Measurements from ENCODE around the gene COPS7B.
A peak's percentile ranks its signal among the peaks of the same experiment; 100 is the strongest.

The COPS7B gene

GRCh38 chr2:231785413-231785812, 832 bp upstream of the COPS7B start:
- peak overlapping the region; percentile 94 for H2AFZ ChIP-seq (ENCODE audit: low read depth, low read length)
- no peak for ATAC-seq (ENCODE audit: insufficient read depth, low read depth)
- no peak for DNase-seq
- H4K20me1 ChIP-seq (ENCODE audit: insufficient read depth, low read length): peaks cover 29% of the 10 kb centered on the region
- H3K4me1 ChIP-seq (ENCODE audit: insufficient read depth, low read length): peaks cover 62% of the 10 kb centered on the region
- no peaks in the 10 kb centered on the region for H3K27me3 ChIP-seq (ENCODE audit: insufficient read depth, low read length, poor library complexity)
- TF ChIP-seq EZH2 (IDR thresholded peaks at IDR 0.05; ENCODE audit: borderline replicate concordance, low read depth, low read length, severe bottlenecking): no peak
- TF ChIP-seq, protein P1, sequence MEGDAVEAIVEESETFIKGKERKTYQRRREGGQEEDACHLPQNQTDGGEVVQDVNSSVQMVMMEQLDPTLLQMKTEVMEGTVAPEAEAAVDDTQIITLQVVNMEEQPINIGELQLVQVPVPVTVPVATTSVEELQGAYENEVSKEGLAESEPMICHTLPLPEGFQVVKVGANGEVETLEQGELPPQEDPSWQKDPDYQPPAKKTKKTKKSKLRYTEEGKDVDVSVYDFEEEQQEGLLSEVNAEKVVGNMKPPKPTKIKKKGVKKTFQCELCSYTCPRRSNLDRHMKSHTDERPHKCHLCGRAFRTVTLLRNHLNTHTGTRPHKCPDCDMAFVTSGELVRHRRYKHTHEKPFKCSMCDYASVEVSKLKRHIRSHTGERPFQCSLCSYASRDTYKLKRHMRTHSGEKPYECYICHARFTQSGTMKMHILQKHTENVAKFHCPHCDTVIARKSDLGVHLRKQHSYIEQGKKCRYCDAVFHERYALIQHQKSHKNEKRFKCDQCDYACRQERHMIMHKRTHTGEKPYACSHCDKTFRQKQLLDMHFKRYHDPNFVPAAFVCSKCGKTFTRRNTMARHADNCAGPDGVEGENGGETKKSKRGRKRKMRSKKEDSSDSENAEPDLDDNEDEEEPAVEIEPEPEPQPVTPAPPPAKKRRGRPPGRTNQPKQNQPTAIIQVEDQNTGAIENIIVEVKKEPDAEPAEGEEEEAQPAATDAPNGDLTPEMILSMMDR (IDR thresholded peaks at IDR 0.05; ENCODE audit: borderline replicate concordance, extremely low read depth, low read length, poor library complexity, severe bottlenecking): no peak
- no peaks in the 10 kb centered on the region for H3K9me3 ChIP-seq (ENCODE audit: insufficient read depth, low read length, severe bottlenecking)
- peaks cover 23% of the 10 kb centered on the region for H3K36me3 ChIP-seq (ENCODE audit: insufficient read depth, low read length)
- H3K27ac ChIP-seq (ENCODE audit: low read length): peak overlapping the region; percentile 85
- H3K9ac ChIP-seq (ENCODE audit: low read depth, low read length): peak overlapping the region; percentile 70
- peak overlapping the region in 1 of 2 experiments; percentile 92; a peak in 2 of 4 replicates for H3K4me3 ChIP-seq (ENCODE audit: low read depth in 1 of 2, low read length in 2 of 2)
- peak overlapping the region; percentile 86 for H3K4me2 ChIP-seq (ENCODE audit: insufficient read depth, low read length)
- peaks cover 91% of the 10 kb centered on the region for H3K79me2 ChIP-seq (ENCODE audit: insufficient read depth, low read length)

- ATAC-seq (ENCODE audit: insufficient read depth, low read depth) (no peak), DNase-seq (no peak)
- Histone ChIP-seq H4K20me1 (ENCODE audit: insufficient read depth, low read length) (peaks cover 29% of the 10 kb centered on the region), H3K27me3 (ENCODE audit: insufficient read depth, low read length, poor library complexity) (no peaks in the 10 kb centered on the region), H3K36me3 (ENCODE audit: insufficient read depth, low read length) (peaks cover 24% of the 10 kb centered on the region), H3K4me2 (ENCODE audit: insufficient read depth, low read length) (peak overlapping the region; percentile 86), H3K4me3 (ENCODE audit: low read depth in 1 of 2, low read length in 2 of 2) (peak overlapping the region in 1 of 2 experiments; percentile 92; a peak in 2 of 4 replicates), H3K27ac (ENCODE audit: low read length) (peak overlapping the region; percentile 85), H3K79me2 (ENCODE audit: insufficient read depth, low read length) (peaks cover 89% of the 10 kb centered on the region), H2AFZ (ENCODE audit: low read depth, low read length) (peak overlapping the region; percentile 94), H3K4me1 (ENCODE audit: insufficient read depth, low read length) (peaks cover 61% of the 10 kb centered on the region), H3K9me3 (ENCODE audit: insufficient read depth, low read length, severe bottlenecking) (no peaks in the 10 kb centered on the region), H3K9ac (ENCODE audit: low read depth, low read length) (peak overlapping the region; percentile 70)
- TF ChIP-seq, protein P1 (IDR thresholded peaks at IDR 0.05; ENCODE audit: borderline replicate concordance, extremely low read depth, low read length, poor library complexity, severe bottlenecking): no peak
- no peak for TF ChIP-seq EZH2 (IDR thresholded peaks at IDR 0.05; ENCODE audit: borderline replicate concordance, low read depth, low read length, severe bottlenecking)
These were observed 446 bp upstream of the COPS7B start for GRCh38 chr2:231785822-231786176.

- DNase-seq (no peak), ATAC-seq (ENCODE audit: insufficient read depth, low read depth) (no peak)
- peak overlapping the region; percentile 69 to 92 for H3K4me3 ChIP-seq (ENCODE audit: low read depth in 1 of 2, low read length in 2 of 2)
- H3K4me1 ChIP-seq (ENCODE audit: insufficient read depth, low read length): peaks cover 60% of the 10 kb centered on the region
- H3K79me2 ChIP-seq (ENCODE audit: insufficient read depth, low read length): peaks cover 94% of the 10 kb centered on the region
- no peaks in the 10 kb centered on the region for H3K9me3 ChIP-seq (ENCODE audit: insufficient read depth, low read length, severe bottlenecking)
- TF ChIP-seq, protein P1 (IDR thresholded peaks at IDR 0.05; ENCODE audit: borderline replicate concordance, extremely low read depth, low read length, poor library complexity, severe bottlenecking): no peak
- no peak for TF ChIP-seq EZH2 (IDR thresholded peaks at IDR 0.05; ENCODE audit: borderline replicate concordance, low read depth, low read length, severe bottlenecking)
- H2AFZ ChIP-seq (ENCODE audit: low read depth, low read length): 0 out of 2 replicates have a peak overlapping the region, but pooled peaks have one; percentile 94
- peak overlapping the region; percentile 63 for H3K27ac ChIP-seq (ENCODE audit: low read length)
- no peaks in the 10 kb centered on the region for H3K27me3 ChIP-seq (ENCODE audit: insufficient read depth, low read length, poor library complexity)
- peak overlapping the region; percentile 86 for H3K4me2 ChIP-seq (ENCODE audit: insufficient read depth, low read length)
- H3K9ac ChIP-seq (ENCODE audit: low read depth, low read length): peak overlapping the region; percentile 70
- peaks cover 35% of the 10 kb centered on the region for H3K36me3 ChIP-seq (ENCODE audit: insufficient read depth, low read length)
- H4K20me1 ChIP-seq (ENCODE audit: insufficient read depth, low read length): peaks cover 36% of the 10 kb centered on the region
These were observed 660 bp downstream of the COPS7B start for GRCh38 chr2:231786917-231787292.

Measured in DND-41 (cell line).